HG02973 (cell line): ENCODE results near the gene OXNAD1.

Experiments used
- ATAC-seq: cut with Tn5 transposase; IDR thresholded peaks from one replicate; pipeline ENCODE4 v1.9.1; 2021; ENCODE audit warnings: moderate library complexity; ENCODE audit not compliant: unreplicated experiment

The OXNAD1 gene

GRCh38 chr3:16325850-16326249 is 60.8 kb downstream of the OXNAD1 start:
- ATAC-seq, result no peak

- no peak for ATAC-seq
Measured at GRCh38 chr3:16326724-16327349, 61.8 kb downstream of the OXNAD1 start.

- ATAC-seq, result no peak
Measured at GRCh38 chr3:16328124-16328523, 63.1 kb downstream of the OXNAD1 start.

- ATAC-seq, result no peak
Measured at GRCh38 chr3:16329036-16329825, 64.2 kb downstream of the OXNAD1 start.

GRCh38 chr3:16329826-16330129 is 64.8 kb downstream of the OXNAD1 start:
- no peak for ATAC-seq

GRCh38 chr3:16330351-16330750 is 65.3 kb downstream of the OXNAD1 start:
- no peak for ATAC-seq

- ATAC-seq, result no peak
Measured at GRCh38 chr3:16331319-16331883, 66.4 kb downstream of the OXNAD1 start.

- ATAC-seq, result no peak
Measured at GRCh38 chr3:16332904-16333426, 68.0 kb downstream of the OXNAD1 start.

GRCh38 chr3:16334909-16335308 is 69.9 kb downstream of the OXNAD1 start:
- ATAC-seq, result no peak

GRCh38 chr3:16335333-16335732 is 70.3 kb downstream of the OXNAD1 start:
- no peak for ATAC-seq

GRCh38 chr3:16335772-16336645 is 71.0 kb downstream of the OXNAD1 start:
- no peak for ATAC-seq

GRCh38 chr3:16336825-16337224 is 71.8 kb downstream of the OXNAD1 start:
- ATAC-seq, result no peak

- peak; percentile 72 for ATAC-seq
Measured at GRCh38 chr3:16337856-16338540, 73.0 kb downstream of the OXNAD1 start.

- ATAC-seq, result no peak
Measured at GRCh38 chr3:16338999-16339398, 74.0 kb downstream of the OXNAD1 start.

GRCh38 chr3:16343101-16343500 is 78.1 kb downstream of the OXNAD1 start:
- no peak for ATAC-seq

GRCh38 chr3:16346413-16347081 is 81.5 kb downstream of the OXNAD1 start:
- no peak for ATAC-seq

GRCh38 chr3:16347548-16347947 is 82.5 kb downstream of the OXNAD1 start:
- no peak for ATAC-seq

GRCh38 chr3:16349986-16350596 is 85.1 kb downstream of the OXNAD1 start:
- no peak for ATAC-seq

GRCh38 chr3:16350597-16351318 is 85.7 kb downstream of the OXNAD1 start:
- ATAC-seq, result no peak
